GM23338 (cell line): ENCODE measurements around the gene PGRMC2.

ENCODE experiments used
- CREB1 ChIP-seq: fragments of 250-450 bp; sonication (Bioruptor Pico); IDR thresholded peaks from 2 replicates; pipeline ENCODE4 v1.5.0; 2020; ENCODE audit warnings: low read depth, mild to moderate bottlenecking, moderate library complexity
- CTCF ChIP-seq, 2 experiments: fragments of 200-600 bp in 1 of 2; sonication (generic) in 1 of 2; conservative IDR thresholded peaks; 2 replicates each; pipeline versions ENCODE4 v1.5.1 to v1.6.1; 2016 to 2017; ENCODE audit warnings: antibody characterized with exemption in 2 of 2, low read depth in 2 of 2, mild to moderate bottlenecking in 2 of 2, moderate library complexity in 1 of 2
- EZH2 ChIP-seq: fragments of 200-600 bp; sonication (generic); IDR thresholded peaks from one replicate; pipeline ENCODE4 v1.8.0; 2017; ENCODE audit warnings: antibody characterized with exemption, mild to moderate bottlenecking, low read depth; ENCODE audit not compliant: unreplicated experiment
- EZH2phosphoT487 ChIP-seq: fragments of 200-600 bp; sonication (generic); IDR thresholded peaks from one replicate; pipeline ENCODE4 v1.8.1; 2018; ENCODE audit warnings: antibody characterized with exemption; ENCODE audit not compliant: unreplicated experiment
- JUNB ChIP-seq: IDR thresholded peaks from one replicate; pipeline ENCODE4 v1.6.1; 2016; ENCODE audit warnings: antibody characterized with exemption; ENCODE audit not compliant: unreplicated experiment
- NANOG ChIP-seq: IDR thresholded peaks from 2 replicates; pipeline ENCODE4 v1.6.1; 2016; ENCODE audit warnings: antibody characterized with exemption, borderline replicate concordance
- POLR2AphosphoS5 ChIP-seq: IDR thresholded peaks from 2 replicates; pipeline ENCODE4 v1.6.1; 2016; ENCODE audit warnings: antibody characterized with exemption, low read depth

DNA sequence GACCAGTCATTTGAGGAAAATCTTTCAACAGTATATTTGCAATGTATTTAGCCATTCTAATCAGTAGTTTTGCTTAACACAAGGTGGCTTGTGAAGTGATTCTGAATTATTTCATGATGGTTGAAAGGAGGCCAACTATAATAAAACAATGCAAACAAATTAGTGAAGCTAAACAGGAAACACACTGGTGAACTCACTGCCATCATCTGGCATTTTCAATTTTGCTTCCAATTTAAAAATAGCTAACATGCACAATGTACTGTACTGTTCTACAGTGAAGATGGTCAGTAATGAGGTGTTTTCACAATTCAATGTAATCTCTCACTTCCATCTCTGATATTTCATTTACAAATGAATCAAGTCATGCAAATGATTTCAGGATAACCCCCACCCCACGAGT is 31.1 kb downstream of the PGRMC2 start:
- no peak for TF ChIP-seq CTCF (conservative IDR thresholded peaks at IDR 0.05; ENCODE audit: low read depth in 2 of 2)
- TF ChIP-seq EZH2phosphoT487 = no peak
- no peak for TF ChIP-seq CREB1 (CRISPR knock-in tag)
- no peak for TF ChIP-seq JUNB
- no peak for TF ChIP-seq POLR2AphosphoS5
- TF ChIP-seq NANOG = no peak
- no peak for TF ChIP-seq EZH2
